ENCODE measurements around the gene NFAT5. TPM values are rescaled to one million over a fixed set of nuclear protein-coding genes. Genes with fewer than 3 reads are reported as not detected.

The NFAT5 gene
- total RNA-seq, 2 donors from 2014 or later, result 77.3 to 98.6 TPM

DNA sequence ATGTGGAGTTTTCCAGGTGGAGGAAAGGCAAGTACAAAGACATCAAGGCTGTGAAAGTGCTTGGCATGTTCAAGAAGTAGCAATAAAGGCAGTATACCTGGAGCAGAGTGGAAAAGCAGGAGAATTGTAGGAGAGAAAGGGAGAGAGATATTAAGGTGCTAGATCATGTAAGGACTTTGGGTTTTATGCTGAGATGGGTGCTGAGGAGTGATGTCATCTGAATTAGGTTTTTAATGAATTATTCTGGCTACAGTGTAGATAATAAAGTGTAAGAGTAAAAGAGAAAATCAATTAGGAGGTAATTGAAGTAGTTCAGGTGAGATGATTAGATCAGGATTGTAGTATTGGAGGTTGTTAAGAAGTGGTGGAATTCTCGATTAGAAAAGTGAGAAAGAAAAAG is 34.0 kb downstream of the NFAT5 start:
- H3K4me3 ChIP-seq, result no peak overlapping the region
- no peak overlapping the region for H3K27ac ChIP-seq
- DNase-seq (ENCODE audit: low spot score), result no peak
- no peaks in the 10 kb centered on the region for H3K9me3 ChIP-seq
- H3K27me3 ChIP-seq (replicated peaks; ENCODE audit: insufficient read depth), result no peaks in the 10 kb centered on the region
- H3K4me1 ChIP-seq (ENCODE audit: control insufficient read depth in 1 of 2, low read depth in 2 of 2), result peaks cover 5 to 11% of the 10 kb centered on the region in 2 donors
- ATAC-seq (ENCODE audit: insufficient number of reproducible peaks, low FRiP score, low read depth), result no peak
- no peaks in the 10 kb centered on the region for H3K36me3 ChIP-seq
- no peak for TF ChIP-seq CTCF (IDR thresholded peaks at IDR 0.05)

- Histone ChIP-seq H3K4me3 (no peak overlapping the region), H3K27me3 (replicated peaks; ENCODE audit: insufficient read depth) (no peaks in the 10 kb centered on the region), H3K9me3 (no peaks in the 10 kb centered on the region), H3K27ac (no peak overlapping the region), H3K36me3 (no peaks in the 10 kb centered on the region), H3K4me1 (ENCODE audit: control insufficient read depth in 1 of 2, low read depth in 2 of 2) (peaks cover 5 to 11% of the 10 kb centered on the region in 2 donors)
- DNase-seq (ENCODE audit: low spot score) (no peak), ATAC-seq (ENCODE audit: insufficient number of reproducible peaks, low FRiP score, low read depth) (no peak)
- no peak for TF ChIP-seq CTCF (IDR thresholded peaks at IDR 0.05)
Measured at GRCh38 chr16:69600202-69600601, 34.4 kb downstream of the NFAT5 start.

DNA sequence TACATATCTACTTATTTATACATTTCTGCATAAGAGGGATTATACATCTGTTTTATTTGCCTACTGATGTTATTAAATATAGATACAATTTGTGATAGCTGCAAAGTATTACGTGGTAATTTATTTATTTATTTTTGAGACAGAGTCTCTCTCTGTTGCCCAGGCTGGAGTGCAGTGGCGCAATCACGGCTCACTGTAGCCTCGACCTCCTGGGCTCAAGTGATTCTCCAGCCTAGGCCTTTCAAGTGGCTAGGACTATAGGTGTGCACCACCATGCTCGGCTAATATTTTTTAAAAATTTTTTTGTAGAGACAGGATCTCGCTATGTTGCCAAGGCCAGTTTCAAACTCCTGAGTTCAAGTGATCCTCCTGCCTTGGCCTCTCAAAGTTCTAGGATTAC is 35.5 kb downstream of the NFAT5 start:
- Histone ChIP-seq H3K4me3 (no peak overlapping the region), H3K36me3 (no peaks in the 10 kb centered on the region), H3K4me1 (ENCODE audit: control insufficient read depth in 1 of 2, low read depth in 2 of 2) (peaks cover 5 to 6% of the 10 kb centered on the region in 2 donors), H3K27me3 (replicated peaks; ENCODE audit: insufficient read depth) (no peaks in the 10 kb centered on the region), H3K9me3 (no peaks in the 10 kb centered on the region), H3K27ac (no peak overlapping the region)
- TF ChIP-seq CTCF (IDR thresholded peaks at IDR 0.05), result no peak
- DNase-seq (ENCODE audit: low spot score), result no peak
- ATAC-seq (ENCODE audit: insufficient number of reproducible peaks, low FRiP score, low read depth), result no peak

DNA sequence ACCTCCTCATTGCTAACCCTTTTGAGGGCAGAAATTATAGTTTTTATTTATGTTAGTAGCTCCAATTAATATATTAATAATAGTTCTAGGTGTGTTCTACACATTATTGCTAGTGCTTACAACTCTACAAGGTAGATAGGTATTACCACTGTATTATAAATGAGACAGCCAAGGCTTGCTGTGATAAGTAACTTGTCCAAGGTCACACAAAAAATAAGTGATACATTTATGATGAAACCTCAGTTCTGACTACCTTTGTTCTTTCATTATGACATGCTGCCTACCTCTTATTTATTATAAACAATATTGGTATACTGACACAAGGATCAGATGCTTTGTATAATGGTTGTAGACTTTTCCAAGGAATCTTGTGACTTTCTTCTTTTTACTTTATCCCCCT is 41.2 kb downstream of the NFAT5 start:
- Histone ChIP-seq H3K4me3 (no peak overlapping the region), H3K36me3 (no peaks in the 10 kb centered on the region), H3K4me1 (ENCODE audit: control insufficient read depth in 1 of 2, low read depth in 2 of 2) (peaks cover 19 to 21% of the 10 kb centered on the region in 2 donors), H3K27me3 (replicated peaks; ENCODE audit: insufficient read depth) (no peaks in the 10 kb centered on the region), H3K9me3 (no peaks in the 10 kb centered on the region), H3K27ac (no peak overlapping the region)
- ATAC-seq (ENCODE audit: insufficient number of reproducible peaks, low FRiP score, low read depth), result no peak
- no peak for DNase-seq (ENCODE audit: low spot score)
- TF ChIP-seq CTCF (IDR thresholded peaks at IDR 0.05), result no peak

DNA sequence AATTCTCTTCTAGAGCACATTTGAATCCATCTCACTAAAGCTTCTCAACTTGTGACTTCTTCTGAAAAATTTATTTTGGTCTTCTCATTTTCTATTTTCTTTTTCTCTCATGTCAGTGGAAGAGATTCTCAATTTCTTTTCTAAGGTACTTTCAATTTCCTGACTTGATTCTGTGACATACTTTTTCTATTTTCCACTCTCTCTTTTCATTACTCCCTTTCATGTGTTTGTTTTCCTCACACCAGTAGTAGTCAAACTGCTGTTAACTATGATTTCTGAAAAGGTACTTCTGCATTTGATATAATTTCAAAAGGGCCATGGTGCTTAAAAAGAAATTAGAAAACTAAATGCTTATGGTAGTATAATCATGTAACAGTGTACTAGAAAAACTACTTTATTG is 41.9 kb downstream of the NFAT5 start:
- Histone ChIP-seq H3K4me1 (ENCODE audit: control insufficient read depth in 1 of 2, low read depth in 2 of 2) (peaks cover 19 to 25% of the 10 kb centered on the region in 2 donors), H3K4me3 (no peak overlapping the region), H3K27me3 (replicated peaks; ENCODE audit: insufficient read depth) (no peaks in the 10 kb centered on the region), H3K27ac (no peak overlapping the region), H3K9me3 (no peaks in the 10 kb centered on the region), H3K36me3 (no peaks in the 10 kb centered on the region)
- no peak for ATAC-seq (ENCODE audit: insufficient number of reproducible peaks, low FRiP score, low read depth)
- no peak for TF ChIP-seq CTCF (IDR thresholded peaks at IDR 0.05)
- DNase-seq (ENCODE audit: low spot score), result no peak

All from thoracic aorta (tissue), 2 donors.